ELF-1 (cell line): ENCODE data around the gene ETV6.

Experiments
- DNase-seq: peaks from one replicate; pipeline ENCODE4 v3.0.0-alpha.2; 2016; ENCODE audit warnings: low read depth, low spot score

ETV6 gene

GRCh38 chr12:11645391-11645790, 4.1 kb upstream of the ETV6 start:
- no peak for DNase-seq

GRCh38 chr12:11648514-11649412, 711 bp upstream of the ETV6 start:
- peak; percentile 81 for DNase-seq

- DNase-seq = peak; percentile 34
These were observed 1.1 kb downstream of the ETV6 start for GRCh38 chr12:11650286-11651281.

- DNase-seq = no peak
These were observed 1.9 kb downstream of the ETV6 start for GRCh38 chr12:11651381-11651780.

GRCh38 chr12:11651785-11652184, 2.3 kb downstream of the ETV6 start:
- DNase-seq = no peak

GRCh38 chr12:11652351-11653040, 3.0 kb downstream of the ETV6 start:
- DNase-seq = peak; percentile 32

- DNase-seq = no peak
These were observed 3.8 kb downstream of the ETV6 start for GRCh38 chr12:11653215-11653753.

GRCh38 chr12:11654338-11654737, 4.9 kb downstream of the ETV6 start:
- no peak for DNase-seq

GRCh38 chr12:11654802-11655201, 5.3 kb downstream of the ETV6 start:
- DNase-seq = no peak

- DNase-seq = no peak
These were observed 6.4 kb downstream of the ETV6 start for GRCh38 chr12:11655842-11656241.

- DNase-seq = peak; percentile 52
These were observed 7.1 kb downstream of the ETV6 start for GRCh38 chr12:11656550-11656949.

- DNase-seq = no peak
These were observed 8.0 kb downstream of the ETV6 start for GRCh38 chr12:11657511-11657910.

GRCh38 chr12:11658791-11659190, 9.3 kb downstream of the ETV6 start:
- no peak for DNase-seq

- DNase-seq = no peak
These were observed 11.2 kb downstream of the ETV6 start for GRCh38 chr12:11660624-11661023.

- DNase-seq = no peak
These were observed 12.1 kb downstream of the ETV6 start for GRCh38 chr12:11661491-11662089.

- DNase-seq = no peak
These were observed 12.9 kb downstream of the ETV6 start for GRCh38 chr12:11662369-11662768.

GRCh38 chr12:11663130-11663529, 13.7 kb downstream of the ETV6 start:
- no peak for DNase-seq

- DNase-seq = no peak
These were observed 14.6 kb downstream of the ETV6 start for GRCh38 chr12:11664101-11664500.

GRCh38 chr12:11666131-11667050, 16.9 kb downstream of the ETV6 start:
- peak; percentile 56 for DNase-seq

GRCh38 chr12:11667171-11667570, 17.7 kb downstream of the ETV6 start:
- no peak for DNase-seq
